Kidney (tissue), 14 donors: ENCODE measurements around the gene ANKRD6. TPM values are rescaled to one million over a fixed set of nuclear protein-coding genes. Genes with fewer than 3 reads are reported as not detected.
A peak's percentile ranks its signal among the peaks of the same experiment; 100 is the strongest.

Source experiments
- DNase-seq, 5 donors: peaks; one replicate each; pipeline ENCODE4 v3.0.0-alpha.2; 2013 to 2020
- FAIRE-seq: peaks from 2 replicates; lab custom pipeline; 2012; peaks lifted over from hg19 to GRCh38; lab: Jason Lieb, UNC
- H3K27ac ChIP-seq, 2 donors: one replicate each; pipeline ENCODE4 v1.7.0; 2013; ENCODE audit warnings: low read depth in 2 of 2, low read length in 2 of 2, inconsistent platforms in 1 of 2
- H3K27me3 ChIP-seq: one replicate; pipeline ENCODE4 v1.7.1; 2013; ENCODE audit warnings: low read length, inconsistent platforms; ENCODE audit not compliant: control insufficient read depth, insufficient read depth
- H3K36me3 ChIP-seq, 3 donors: one replicate each; pipeline versions ENCODE4 v1.7.0 to v1.7.1; 2013; ENCODE audit warnings: low read length in 3 of 3, control low read depth in 1 of 3, inconsistent platforms in 1 of 3; ENCODE audit not compliant: insufficient read depth in 3 of 3, control insufficient read depth in 2 of 3
- H3K4me1 ChIP-seq, 3 donors: one replicate each; pipeline versions ENCODE4 v1.7.0 to v1.7.1; 2013; ENCODE audit warnings: low read length in 3 of 3, inconsistent platforms in 1 of 3, low read depth in 1 of 3; ENCODE audit not compliant: control insufficient read depth in 2 of 3, insufficient read depth in 2 of 3
- H3K4me3 ChIP-seq, 3 donors: one replicate each; pipeline versions ENCODE4 v1.7.0 to v1.8.1; 2013; ENCODE audit warnings: low read length in 3 of 3, control low read depth in 1 of 3, inconsistent platforms in 1 of 3
- H3K9ac ChIP-seq, 3 donors: one replicate each; pipeline versions ENCODE4 v1.7.0 to v1.7.1; 2013; ENCODE audit warnings: low read length in 3 of 3, control low read depth in 1 of 3, inconsistent platforms in 1 of 3
- H3K9me3 ChIP-seq, 3 donors: one replicate each; pipeline versions ENCODE4 v1.7.0 to v1.7.1; 2013; ENCODE audit warnings: low read length in 3 of 3, control low read depth in 1 of 3, inconsistent platforms in 1 of 3; ENCODE audit not compliant: control insufficient read depth in 2 of 3, insufficient read depth in 1 of 3
- intact Hi-C: fragments of 100-400 bp; cut with DNase I; formaldehyde crosslinking; loops from one replicate; pipeline ENCODE4 v1.11.1; 2022
- polyA plus RNA-seq: library from polyadenylated mRNA; stranded (reverse); fragments of 350-450 nt; fragmentation: Illumina TruSeq; extraction: RNeasy Lipid Tissue Mini Kit (QIAGEN cat#74804); gene quantifications from one replicate; pipeline ENCODE4 v1.2.3, GENCODE V29; 2014; ENCODE audit warnings: low read depth, low replicate concordance; ENCODE audit not compliant: insufficient read depth
- total RNA-seq: library from RNA; stranded (reverse); fragmentation: NEBNext Ultra II Directional; extraction: Animal tissue kit (Norgen Biotek cat#: 25700); gene quantifications from one replicate; pipeline ENCODE4 v1.2.1, GENCODE V29; 2021
- TF ChIP-seq, protein P1 (sequence below): IDR thresholded peaks from 3 replicates; pipeline ENCODE4 v1.5.1; 2012; ENCODE audit warnings: mild to moderate bottlenecking, moderate library complexity, borderline replicate concordance; ENCODE audit not compliant: insufficient read depth; ENCODE audit errors: extremely low read depth
- donor health status: control.
- donor health status: control.
- donor health status: control.
- donor health status: control.
- donor health status: control.
- donor health status: DM: yes; HTN: yes; CAD: no.
- donor health status: Normal renal cell carcinoma (clear cell type).

Gene ANKRD6
- total and polyA plus RNA-seq, 2 donors from 2014 or later: 10.3 to 29.5 TPM

DNA sequence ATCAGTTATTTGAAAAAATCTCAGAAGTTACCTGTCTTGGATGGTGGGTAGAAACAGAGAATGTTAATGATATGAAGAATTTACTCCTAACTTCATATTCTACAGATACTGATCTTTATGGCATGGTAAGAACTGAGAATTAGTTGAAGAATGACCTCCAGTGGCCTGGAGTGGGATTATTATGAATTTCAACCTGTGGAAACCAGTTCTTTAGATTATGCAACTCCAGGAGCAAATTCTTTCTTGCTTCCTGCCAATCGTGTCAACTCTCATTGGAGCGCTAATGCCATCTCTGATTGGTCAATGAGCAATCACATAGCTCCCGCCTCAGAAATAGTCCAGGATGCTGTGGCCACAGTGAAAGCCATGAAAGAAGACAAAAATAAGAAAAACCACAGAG lies 165.0 kb downstream of the ANKRD6 start:
- H3K27me3 ChIP-seq: no peaks in the 10 kb centered on the region
- no peaks in the 10 kb centered on the region for H3K4me1 ChIP-seq
- H3K4me3 ChIP-seq: no peak overlapping the region
- FAIRE-seq (peak; percentile 30), DNase-seq (peak in 2 of 5 donors; percentile 46 to 58)
- H3K27ac ChIP-seq: no peak overlapping the region
- no peaks in the 10 kb centered on the region for H3K36me3 ChIP-seq
- intact Hi-C loops: no loop called here
- no peak overlapping the region for H3K9ac ChIP-seq
- no peaks in the 10 kb centered on the region for H3K9me3 ChIP-seq
- TF ChIP-seq, protein P1, sequence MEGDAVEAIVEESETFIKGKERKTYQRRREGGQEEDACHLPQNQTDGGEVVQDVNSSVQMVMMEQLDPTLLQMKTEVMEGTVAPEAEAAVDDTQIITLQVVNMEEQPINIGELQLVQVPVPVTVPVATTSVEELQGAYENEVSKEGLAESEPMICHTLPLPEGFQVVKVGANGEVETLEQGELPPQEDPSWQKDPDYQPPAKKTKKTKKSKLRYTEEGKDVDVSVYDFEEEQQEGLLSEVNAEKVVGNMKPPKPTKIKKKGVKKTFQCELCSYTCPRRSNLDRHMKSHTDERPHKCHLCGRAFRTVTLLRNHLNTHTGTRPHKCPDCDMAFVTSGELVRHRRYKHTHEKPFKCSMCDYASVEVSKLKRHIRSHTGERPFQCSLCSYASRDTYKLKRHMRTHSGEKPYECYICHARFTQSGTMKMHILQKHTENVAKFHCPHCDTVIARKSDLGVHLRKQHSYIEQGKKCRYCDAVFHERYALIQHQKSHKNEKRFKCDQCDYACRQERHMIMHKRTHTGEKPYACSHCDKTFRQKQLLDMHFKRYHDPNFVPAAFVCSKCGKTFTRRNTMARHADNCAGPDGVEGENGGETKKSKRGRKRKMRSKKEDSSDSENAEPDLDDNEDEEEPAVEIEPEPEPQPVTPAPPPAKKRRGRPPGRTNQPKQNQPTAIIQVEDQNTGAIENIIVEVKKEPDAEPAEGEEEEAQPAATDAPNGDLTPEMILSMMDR: peak; percentile 12

DNA sequence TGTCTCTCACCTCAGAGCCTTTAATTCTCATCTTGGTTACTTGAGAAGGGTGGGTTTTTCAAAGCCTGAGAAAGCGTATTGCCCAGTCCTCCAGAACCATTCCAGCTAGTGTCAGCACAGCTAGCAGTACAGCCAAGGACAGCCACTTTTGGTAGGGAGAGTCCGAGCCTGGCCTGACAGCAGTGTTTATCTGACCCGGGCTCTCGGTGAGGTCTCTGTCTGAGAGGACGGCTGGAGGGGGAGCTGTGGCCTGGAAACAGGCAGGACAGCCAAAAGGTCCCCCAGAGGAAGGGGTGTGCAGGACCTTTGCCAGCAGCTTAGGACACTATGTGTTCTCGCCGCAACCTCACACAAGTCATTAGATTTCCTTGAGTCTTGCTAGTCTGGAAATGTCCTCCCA lies 166.8 kb downstream of the ANKRD6 start:
- no peaks in the 10 kb centered on the region for H3K4me1 ChIP-seq
- H3K4me3 ChIP-seq: no peak overlapping the region
- no peak overlapping the region for H3K27ac ChIP-seq
- H3K27me3 ChIP-seq: no peaks in the 10 kb centered on the region
- intact Hi-C loops: no loop called here
- TF ChIP-seq, protein P1: no peak
- no peaks in the 10 kb centered on the region for H3K9me3 ChIP-seq
- FAIRE-seq: no peak
- DNase-seq: peak in 1 of 5 donors; percentile 77
- no peak overlapping the region for H3K9ac ChIP-seq
- no peaks in the 10 kb centered on the region for H3K36me3 ChIP-seq

DNA sequence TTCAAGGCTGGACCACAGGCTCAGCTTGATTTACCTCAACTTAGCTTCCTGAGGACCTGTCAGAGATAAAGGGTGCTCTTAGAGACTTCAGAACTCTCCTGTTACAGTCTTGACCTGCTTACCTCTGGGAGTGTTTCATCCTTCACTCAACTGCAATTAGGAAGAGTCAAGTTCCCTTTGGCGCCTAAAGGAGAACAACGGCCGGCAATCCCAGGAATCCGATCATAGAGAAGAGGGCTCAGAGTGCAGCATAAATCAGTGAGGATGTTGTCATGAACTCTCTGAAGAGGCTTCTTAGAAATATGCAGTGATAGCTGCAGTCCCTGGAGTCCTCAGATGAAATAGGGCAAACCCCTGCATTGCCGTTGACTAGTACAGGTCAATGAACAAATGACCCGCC lies 169.2 kb downstream of the ANKRD6 start:
- Histone ChIP-seq H3K4me3 (no peak overlapping the region), H3K27ac (no peak overlapping the region), H3K36me3 (no peaks in the 10 kb centered on the region), H3K4me1 (no peaks in the 10 kb centered on the region), H3K9ac (no peak overlapping the region), H3K9me3 (no peaks in the 10 kb centered on the region), H3K27me3 (no peaks in the 10 kb centered on the region)
- peak in 4 of 5 donors; percentile 65 to 90 (median 82) for DNase-seq
- TF ChIP-seq, protein P1: no peak
- intact Hi-C loops: no loop called here
- FAIRE-seq: no peak

DNA sequence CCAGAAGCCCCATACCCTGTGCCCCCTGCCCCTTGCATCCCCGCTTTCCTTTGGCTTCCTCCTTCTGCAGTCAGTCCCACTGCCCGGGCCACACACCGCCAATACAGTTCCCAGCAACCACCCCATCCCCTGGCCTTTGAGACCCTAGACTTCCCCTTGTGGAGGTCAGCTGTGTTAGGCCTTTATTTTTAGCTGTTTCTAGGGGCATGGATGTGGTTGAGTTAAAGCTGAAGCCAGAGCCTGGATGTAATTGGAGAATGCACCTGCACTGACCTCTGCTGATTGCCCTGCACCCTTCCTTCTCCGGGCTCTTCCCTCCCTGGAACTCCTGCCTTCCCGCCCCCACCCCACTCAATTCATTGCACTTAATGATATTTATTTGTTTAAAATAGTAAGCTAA lies 171.7 kb downstream of the ANKRD6 start:
- Histone ChIP-seq H3K27ac (no peak overlapping the region), H3K27me3 (no peaks in the 10 kb centered on the region), H3K36me3 (no peaks in the 10 kb centered on the region), H3K9me3 (no peaks in the 10 kb centered on the region), H3K4me1 (no peaks in the 10 kb centered on the region), H3K9ac (no peak overlapping the region), H3K4me3 (no peak overlapping the region)
- DNase-seq (peak in 1 of 5 donors; percentile 32), FAIRE-seq (no peak)
- TF ChIP-seq, protein P1: no peak
- intact Hi-C loops: no loop called here
